ENCODE data around the gene EIF2D.
A peak's percentile ranks its signal among the peaks of the same experiment; 100 is the strongest.
"Not testable (repeated sequence)": the region's sequence is repeated elsewhere in the genome, so short reads cannot be mapped to it uniquely, and the experiment has no call there.

Gene EIF2D

DNA sequence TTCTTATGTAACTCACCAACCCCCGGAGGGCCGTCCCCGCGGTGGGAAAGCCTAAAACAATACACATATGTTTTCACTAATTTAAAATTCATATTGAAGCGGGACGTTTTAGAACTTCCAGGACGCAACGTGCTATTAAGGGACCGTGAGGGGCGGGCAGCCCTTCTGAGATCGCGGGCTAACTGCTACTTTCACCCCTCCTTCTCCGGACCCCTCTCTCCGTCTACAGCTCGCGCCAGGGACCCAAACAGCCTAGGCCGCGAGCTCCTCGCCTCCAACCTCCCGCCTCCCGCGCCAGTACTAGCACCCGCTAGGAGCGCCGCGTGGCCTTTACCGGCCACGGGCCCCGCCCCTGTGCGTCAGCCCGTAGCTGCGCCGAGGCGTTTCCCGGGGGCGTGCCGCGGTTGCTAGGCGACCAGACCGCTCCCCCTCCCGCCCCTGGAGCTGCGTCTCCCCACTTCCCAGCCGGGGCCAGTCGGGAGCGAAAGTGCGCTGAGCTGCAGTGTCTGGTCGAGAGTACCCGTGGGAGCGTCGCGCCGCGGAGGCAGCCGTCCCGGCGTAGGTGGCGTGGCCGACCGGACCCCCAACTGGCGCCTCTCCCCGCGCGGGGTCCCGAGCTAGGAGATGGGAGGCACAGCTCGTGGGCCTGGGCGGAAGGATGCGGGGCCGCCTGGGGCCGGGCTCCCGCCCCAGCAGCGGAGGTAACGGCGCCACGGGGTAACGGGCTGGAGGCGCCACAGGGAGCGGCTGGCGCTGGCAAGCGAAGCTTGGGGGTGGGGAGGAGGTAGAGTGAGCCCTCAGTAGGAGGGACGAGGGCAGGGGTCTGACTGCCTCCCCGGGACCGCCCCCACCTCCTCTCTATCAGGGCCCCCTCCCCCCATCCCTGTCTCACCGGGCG is 23.1 kb upstream of the EIF2D start, which contains the start of gene DYRK3:
DYRK3 (plus strand) TSS at position 457 of the 898 bp plus-strand sequence; CDS start at position 625, 168 bp downstream.
- peak; percentile 75 to 89 for DNase-seq (ENCODE audit: low read depth in 1 of 2, low spot score in 1 of 2)

DNA sequence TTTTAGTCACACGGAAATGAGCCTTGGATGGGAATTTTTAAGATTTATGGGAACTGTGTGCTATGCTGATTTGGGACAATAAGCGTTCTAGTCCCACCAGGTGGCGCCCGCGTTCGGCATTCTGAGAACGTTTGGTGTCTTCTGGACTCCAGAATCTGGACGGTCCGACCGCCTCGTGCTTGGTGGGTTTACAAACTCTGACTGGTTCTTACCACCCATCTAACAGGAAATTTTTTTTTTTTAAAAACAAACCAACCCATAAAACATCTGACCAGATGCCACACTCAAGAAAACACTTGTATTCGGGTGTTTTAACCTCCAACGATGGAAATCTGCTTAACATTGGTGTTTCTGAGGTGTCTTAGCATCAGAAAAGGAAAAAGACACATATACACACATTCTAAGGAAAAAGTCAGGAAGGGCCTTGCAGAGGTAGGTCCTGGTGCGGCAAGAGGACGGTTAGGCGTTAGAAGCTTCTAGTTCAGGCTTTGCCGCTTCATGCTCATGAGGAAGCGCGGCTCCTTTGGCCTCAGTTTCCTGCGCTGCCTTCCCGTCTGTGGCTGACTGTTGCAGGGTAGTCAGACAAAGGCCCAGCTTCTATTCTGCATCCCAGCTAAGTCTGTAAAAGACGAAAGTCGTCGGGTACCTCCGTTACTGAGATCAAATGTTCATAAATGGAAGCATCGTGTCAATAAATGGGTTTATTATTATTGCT is 22.3 kb upstream of the EIF2D start:
- peak; percentile 46 to 52 for DNase-seq (ENCODE audit: low read depth in 1 of 2, low spot score in 1 of 2)

DNA sequence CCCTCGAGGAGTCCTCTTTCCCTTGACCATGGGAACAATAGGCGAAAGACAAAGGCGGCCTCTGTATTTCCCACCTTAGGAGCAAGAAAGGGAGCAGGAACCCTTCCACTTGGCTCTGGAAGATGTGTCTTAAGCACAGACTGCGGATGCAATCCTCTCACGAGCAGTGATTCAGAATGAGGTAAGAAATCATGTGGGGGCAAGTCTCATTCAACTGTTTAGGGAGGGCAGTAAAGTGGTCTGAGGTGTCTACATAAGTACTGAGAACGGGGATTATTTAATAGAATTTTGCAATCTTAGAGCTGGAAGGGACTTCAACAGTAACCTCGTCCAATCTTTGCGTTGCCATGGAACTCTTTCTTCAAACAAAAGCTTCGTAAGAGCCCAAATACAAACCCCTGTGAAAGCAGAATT is 21.4 kb upstream of the EIF2D start:
- no peak for DNase-seq (ENCODE audit: low read depth in 1 of 2, low spot score in 1 of 2)

DNA sequence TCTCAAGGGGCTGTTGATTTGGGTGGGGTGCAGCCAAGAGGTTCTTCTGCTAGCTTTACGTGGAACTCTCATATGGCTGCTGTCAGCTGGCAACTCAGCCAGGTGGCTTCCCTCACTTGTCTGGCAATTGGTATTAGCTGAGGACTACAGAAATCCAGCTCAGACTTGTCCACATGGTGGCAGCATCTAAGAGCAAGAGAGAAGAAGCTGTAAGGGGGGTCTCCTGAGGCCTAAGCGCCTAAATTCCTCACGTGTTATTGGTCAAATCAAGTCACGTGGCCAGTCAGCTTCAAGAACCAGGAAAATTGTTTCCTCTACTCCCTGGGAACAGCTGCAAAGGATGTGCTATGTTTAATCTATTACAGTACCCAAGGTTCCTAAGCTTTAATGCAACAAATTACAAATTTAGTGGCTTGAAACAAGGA is 18.8 kb upstream of the EIF2D start:
- no peak for DNase-seq (ENCODE audit: low read depth in 1 of 2, low spot score in 1 of 2)

DNA sequence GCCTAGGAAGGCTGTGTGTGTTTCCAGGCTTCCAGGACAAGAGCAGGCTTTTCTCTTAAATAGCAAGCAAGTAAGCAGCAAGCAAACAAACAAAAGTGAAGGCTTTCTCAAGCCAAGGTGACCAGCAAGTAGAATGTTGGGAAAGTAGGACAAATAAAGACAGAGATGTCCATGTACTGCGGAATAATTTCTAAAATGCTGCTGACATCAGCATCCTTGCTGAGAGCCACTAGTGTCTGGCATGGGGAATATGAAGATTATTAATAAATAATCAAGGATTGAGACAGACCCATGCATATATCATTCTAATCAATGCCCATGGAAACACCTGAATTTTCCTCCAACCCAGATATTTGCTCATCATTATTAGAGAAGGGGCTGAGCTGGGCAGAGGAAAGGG is 16.7 kb upstream of the EIF2D start:
- no peak for DNase-seq (ENCODE audit: low read depth in 1 of 2, low spot score in 1 of 2)

DNA sequence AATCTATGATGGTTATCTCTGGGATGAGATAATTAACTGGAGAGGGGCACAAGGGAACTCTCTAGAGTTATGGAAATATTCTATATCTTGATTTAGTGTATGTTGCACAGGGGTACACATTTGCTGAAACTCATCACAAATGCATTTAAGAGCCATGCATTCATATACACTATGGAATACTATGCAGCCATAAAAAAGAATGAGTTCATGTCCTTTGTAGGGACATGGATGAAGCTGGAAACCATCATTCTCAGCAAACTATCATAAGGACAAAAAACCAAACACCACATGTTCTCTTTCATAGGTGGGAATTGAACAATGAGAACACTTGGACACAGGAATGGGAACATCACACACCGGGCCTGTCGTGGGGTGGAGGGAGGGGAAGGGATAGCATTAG is 14.1 kb upstream of the EIF2D start:
- DNase-seq (ENCODE audit: low read depth in 1 of 2, low spot score in 1 of 2): not testable (repeated sequence)

DNA sequence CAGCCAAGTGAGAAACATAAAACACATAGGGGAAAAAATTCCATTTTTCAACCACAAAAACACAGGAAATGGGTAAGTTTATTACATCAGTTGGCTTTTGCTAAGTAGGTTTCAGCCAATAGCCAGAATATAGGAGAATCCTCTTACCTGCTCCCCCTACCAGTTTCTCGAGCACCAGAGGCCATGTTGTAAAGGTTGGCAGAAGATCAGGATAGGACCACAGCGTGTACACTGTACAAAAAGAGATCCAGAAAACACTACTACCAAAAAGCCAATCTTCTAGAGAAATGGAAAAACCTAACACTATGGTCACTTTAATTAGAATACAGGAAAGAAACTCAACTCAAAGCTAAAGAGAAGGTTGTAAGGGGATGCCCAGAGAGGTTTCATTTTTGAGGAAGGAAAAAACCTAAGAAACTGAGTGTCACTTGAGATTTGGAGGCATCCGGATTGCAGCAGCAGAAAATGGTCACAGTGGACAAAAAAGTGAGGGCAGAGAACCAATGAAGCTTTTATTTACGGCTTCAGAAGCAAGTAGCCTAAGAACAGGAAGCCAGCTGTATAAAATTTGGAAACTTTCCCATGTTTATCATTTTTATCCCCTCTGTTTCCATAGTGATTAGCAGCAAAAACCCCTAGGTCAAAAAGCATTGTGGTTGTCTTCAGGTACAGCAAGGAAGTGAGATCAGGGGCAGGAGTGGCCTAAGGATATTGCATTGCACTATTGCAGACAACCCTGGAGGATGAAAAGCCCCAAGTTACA is 2.9 kb downstream of the EIF2D start:
- no peak for DNase-seq (ENCODE audit: low read depth in 1 of 2, low spot score in 1 of 2)

DNA sequence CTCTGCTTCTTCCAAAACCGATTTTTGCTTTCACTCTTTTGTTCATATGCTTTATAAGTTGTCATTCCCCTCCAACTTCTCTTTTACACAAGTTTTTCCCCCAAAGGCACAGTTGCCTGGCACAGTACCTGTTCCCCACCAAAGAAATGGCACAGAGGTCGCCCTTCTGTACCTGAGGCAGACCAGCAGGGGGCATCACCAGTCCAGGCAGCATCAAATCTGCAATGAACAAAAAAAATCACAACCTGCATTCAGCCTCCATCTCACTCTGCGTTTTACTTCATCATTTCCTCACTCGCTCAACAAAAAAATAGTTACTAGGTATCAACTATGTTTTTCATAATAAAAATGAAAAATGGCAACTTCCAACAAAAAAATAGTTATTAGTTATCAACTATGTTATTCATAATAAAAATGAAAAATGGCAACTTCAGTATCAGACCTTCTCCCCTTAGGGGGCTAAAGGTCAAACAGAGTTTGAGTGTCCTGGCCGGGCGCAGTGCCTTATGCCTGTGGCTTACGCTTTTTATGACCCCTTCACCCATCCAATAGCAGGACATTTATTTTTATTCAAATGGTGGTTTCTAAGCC is 4.1 kb downstream of the EIF2D start:
- peak in 1 of 2 donors; percentile 30 for DNase-seq (ENCODE audit: low read depth in 1 of 2, low spot score in 1 of 2)

DNA sequence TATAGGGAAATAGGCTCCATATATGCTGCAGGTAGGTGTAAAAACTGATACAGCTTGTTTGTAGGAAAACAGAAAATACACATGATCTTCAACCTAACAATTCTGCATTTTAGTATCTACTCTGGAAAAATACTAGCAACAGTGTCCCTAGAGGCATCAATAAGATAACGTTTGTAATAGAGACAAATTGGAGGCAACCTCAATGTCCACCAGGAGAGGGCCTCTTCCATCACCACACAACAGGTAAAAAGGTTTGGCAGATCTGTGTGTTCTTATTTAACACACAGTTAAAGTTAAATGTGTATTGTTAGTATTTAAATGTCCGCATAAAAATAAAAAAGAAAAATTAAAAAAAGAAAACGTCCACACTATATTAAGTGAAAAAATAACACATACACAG is 5.4 kb downstream of the EIF2D start:
- DNase-seq (ENCODE audit: low read depth in 1 of 2, low spot score in 1 of 2): no peak

DNA sequence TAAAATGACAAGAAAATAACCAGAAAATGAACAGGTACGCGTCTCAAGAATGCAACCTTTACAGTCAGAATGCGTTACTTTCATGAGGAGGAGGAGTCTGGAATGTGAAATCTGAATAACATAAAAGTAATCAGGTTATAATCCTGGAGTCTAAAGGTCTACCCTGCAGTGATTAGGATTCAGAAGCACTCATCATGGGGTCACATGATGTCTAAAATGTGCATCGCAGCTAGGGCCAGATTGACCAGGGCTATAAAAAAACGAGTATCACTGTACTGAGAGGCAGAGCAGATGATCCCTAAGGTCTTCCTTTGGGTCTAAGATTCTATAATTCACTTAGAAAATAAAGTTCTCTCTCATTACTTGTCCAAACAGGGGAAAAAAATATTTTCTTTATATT is 7.4 kb downstream of the EIF2D start:
- DNase-seq (ENCODE audit: low read depth in 1 of 2, low spot score in 1 of 2): no peak

DNA sequence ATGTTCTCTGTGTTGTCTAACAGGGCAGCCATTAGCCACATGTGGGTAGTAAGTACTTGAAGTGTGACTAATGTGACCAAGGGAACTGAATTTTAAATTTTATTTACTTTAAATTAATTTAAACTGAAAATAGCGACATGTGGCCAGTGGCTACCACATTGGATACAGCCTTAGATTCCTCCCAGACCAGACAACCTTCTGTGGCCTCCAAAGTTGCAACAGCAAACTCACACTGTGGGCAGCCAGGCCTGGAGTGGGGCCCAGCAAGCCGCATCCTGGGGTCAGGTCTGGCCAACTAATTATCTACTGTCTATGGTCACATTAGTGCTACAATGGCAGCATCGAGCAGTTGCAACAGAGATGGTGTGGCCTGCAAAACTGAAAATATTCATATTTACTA is 11.7 kb downstream of the EIF2D start:
- DNase-seq (ENCODE audit: low read depth in 1 of 2, low spot score in 1 of 2): no peak

DNA sequence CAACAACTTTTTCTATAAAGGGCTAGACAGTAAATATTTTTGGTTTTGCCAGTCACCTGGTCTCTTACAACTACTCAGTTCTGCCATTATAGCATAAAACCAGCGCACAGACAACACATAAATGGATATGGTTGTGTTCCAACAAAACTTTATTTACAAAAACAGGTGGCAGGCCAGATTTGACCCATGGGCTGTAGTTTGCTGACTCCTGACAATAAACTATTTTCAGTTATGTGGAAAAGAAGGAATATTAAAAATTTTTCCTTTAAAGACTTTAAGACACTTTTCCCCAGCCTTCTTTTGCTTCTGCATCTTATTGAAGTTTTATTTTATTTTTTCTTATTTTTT is 16.0 kb downstream of the EIF2D start:
- no peak for DNase-seq (ENCODE audit: low read depth in 1 of 2, low spot score in 1 of 2)

DNA sequence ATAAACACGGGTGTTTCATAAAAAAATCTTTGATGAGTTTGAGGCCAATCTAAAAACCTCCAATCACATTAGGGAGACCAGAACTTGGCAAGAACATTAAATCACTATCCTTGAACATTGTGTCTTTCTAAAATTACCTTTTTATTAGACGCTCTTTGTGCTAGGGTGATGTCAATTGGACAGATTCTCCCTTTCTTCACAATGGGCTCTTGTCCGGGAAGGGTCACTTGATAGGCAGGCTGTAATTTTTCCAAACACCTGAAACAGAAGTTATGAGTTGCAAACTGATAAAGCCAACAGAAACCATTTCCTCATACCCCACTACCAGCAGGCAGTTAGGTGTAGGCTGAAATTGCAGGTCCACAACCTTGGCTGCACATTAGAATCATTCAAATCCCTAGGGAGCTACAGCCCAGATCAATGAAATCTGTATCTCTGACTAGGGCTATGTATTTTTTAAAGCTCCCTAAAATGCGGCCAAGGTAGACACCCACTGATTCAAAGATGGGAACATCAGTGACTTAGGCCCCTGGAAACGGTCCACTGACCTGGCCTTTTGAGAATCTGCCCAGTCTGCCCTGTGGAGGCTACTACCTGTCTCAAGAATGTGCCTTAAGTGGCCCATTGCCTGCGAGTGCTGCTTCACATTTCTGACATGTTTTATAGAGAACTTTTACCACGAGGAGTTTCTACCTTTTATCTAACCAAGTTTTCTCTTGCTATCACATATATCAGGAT is 16.5 kb downstream of the EIF2D start:
- no peak for DNase-seq (ENCODE audit: low read depth in 1 of 2, low spot score in 1 of 2)

DNA sequence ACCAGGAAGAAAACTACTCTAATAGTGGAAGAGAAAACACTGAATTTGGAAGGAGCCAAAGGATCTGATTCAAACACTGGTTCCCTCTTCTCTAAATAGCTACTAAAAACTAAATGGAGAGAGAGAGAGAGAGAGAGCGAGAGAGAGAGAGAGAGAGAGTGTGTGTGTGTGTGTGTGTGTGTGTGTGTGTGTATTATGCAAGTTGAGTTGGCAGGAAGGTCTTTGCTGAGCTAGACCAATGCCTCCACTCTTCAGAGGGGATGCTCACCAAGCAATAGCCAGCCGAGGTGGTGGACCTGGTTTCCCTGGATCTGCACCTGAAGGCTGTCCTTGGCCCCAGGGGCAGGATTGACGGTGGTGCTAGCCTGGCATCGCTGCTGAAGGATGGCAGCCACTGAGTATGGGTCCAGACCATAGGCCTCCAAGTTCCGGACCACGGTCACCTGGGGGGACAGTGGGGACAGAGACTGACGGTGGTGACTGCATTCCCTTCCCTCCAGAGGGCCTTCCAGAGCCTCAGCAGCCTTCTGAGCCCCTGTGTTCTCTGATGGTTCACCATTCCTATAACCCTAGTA is 18.8 kb downstream of the EIF2D start:
- no peak for DNase-seq (ENCODE audit: low read depth in 1 of 2, low spot score in 1 of 2)

DNA sequence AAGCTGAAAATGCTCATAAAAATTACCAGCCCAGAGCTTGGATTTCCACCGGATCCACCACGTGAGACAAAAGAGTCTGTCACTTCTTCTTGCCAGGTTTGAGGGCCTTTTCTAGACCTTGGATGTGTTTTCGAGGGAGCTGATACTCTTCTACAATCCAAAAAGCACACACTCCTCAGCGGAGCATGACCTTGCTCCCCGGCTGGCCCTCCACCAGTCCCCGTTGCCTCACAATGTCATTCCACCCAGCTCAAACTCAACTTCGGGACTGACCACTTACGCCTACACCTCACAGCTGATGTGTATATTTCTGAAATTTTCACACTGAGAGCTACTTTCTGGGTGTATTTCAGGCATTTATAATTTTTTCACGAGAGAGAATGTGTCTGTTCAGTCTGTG is 20.6 kb downstream of the EIF2D start:
- no peak for DNase-seq (ENCODE audit: low read depth in 1 of 2, low spot score in 1 of 2)

DNA sequence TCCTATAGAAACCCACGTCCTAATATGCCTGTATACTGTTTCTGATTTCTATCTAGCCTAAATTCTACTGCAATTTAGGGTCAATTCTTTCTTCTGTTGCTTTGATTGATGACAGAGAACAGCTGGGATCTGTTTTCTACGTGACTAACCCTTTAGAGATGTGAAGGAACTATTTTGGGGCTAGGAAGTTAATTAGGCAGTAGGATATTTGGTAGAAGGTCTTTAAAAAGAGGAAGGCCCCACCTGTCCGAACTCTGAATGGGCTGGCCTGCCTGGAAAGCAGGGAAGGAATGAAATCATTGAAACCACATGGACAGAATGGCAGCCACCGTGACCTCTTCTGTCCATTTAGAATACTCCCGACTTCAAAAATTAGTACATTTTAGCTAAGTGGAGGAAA is 21.0 kb downstream of the EIF2D start:
- no peak for DNase-seq (ENCODE audit: low read depth in 1 of 2, low spot score in 1 of 2)

DNA sequence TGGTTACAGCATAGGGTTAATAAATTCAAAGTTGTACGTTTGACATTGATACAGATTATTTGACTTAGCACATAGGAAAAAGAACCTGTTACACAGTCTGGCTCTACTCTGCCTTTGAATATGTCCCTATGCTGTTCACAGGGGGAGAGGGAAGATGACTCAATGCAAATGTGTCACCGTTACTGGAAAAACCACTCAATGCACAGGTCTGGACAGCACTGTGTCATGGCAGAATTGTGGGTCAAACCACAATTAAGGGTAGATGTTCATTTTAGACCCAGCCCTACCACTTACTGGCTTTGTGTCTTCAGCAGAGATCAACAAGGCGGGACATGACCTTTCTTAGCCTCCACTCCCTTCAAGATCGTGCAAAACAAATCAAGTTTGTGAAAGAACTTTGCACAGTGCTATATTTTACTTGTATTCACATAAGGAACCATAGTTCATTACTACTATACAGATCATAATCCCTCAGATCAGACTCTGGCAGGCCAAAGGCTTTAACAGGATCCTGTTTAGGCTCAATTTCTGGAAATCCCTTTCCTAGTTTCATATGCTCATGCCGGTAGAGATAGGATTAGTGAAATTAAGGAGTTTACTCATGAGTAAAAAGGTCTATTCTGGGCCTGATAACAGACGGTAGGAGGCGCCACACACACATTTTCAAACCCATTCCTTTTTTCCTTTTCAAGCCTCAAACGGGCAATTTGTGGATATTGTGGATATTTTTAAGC is 22.1 kb downstream of the EIF2D start:
- peak in 1 of 2 donors; percentile 47 for DNase-seq (ENCODE audit: low read depth in 1 of 2, low spot score in 1 of 2)

DNA sequence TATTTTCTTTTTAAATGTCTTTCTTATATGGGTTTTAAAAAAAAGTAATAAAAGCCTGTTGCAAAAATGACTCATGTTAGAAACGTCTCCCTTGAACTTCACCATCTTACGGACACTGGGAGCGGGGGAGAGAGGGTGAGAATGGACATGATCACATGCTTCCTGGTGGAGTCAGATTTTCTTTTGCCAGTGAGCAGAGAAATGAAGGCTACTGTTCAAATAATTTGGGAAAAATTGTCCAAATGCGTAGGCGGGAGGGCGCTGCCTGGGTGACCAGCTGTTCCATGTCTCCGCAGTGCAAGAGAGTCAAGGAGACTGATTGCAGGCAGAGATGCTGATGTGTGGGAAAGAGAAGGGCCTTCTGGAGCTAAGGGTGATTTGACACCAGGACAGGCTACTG is 23.1 kb downstream of the EIF2D start:
- DNase-seq (ENCODE audit: low read depth in 1 of 2, low spot score in 1 of 2): no peak

DNA sequence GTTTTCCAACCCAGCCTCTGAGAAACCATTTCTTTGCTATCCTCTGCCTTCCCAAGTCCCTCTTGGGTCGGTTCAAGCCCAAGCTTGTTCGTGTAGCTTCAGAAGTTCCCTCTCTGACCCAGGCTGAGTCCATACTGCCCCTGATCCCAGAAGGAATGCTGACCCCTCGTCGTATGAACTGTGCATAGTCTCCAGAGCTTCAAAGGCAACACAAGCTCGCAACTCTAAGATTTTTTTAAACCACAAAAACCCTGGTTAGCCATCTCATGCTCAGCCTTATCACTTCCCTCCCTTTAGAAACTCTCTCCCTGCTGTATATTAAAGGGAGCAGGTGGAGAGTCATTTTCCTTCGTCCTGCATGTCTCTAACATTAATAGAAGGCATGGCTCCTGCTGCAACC is 23.8 kb downstream of the EIF2D start:
- no peak for DNase-seq (ENCODE audit: low read depth in 1 of 2, low spot score in 1 of 2)

DNA sequence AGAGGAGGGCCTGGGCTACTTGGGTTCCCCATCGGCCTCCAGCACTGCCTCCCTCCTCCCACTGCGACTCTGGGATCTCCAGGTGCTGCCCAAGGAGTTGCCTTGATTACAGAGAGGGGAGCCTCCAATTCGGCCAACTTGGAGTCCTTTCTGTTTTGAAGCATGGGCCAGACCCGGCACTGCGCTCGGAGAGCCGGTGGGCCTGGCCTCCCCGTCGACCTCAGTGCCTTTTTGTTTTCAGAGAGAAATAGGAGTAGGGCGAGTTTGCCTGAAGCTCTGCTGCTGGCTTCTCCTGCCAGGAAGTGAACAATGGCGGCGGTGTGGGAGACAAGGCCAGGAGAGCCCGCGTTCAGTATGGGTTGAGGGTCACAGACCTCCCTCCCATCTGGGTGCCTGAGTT is 24.4 kb downstream of the EIF2D start:
- no peak for DNase-seq (ENCODE audit: low read depth in 1 of 2, low spot score in 1 of 2)
